SK-N-SH (cell line): ENCODE data around the gene POMZP3.
"Not testable (repeated sequence)": the region's sequence is repeated elsewhere in the genome, so short reads cannot be mapped to it uniquely, and the experiment has no call there.

Experiments
- EZH2phosphoT487 ChIP-seq: fragments of 200-600 bp; sonication (generic); IDR thresholded peaks from 2 replicates; pipeline ENCODE4 v1.6.1; 2017; ENCODE audit warnings: low read depth, mixed run types, mild to moderate bottlenecking, antibody characterized with exemption, moderate library complexity, borderline replicate concordance
- MEF2A ChIP-seq: IDR thresholded peaks from 2 replicates; pipeline ENCODE4 v1.4.0; 2012; ENCODE audit warnings: low read depth, borderline replicate concordance
- NRF1 ChIP-seq: IDR thresholded peaks from 2 replicates; pipeline ENCODE4 v1.6.1; 2012; ENCODE audit warnings: low read depth, mild to moderate bottlenecking, low read length
- POLR2AphosphoS5 ChIP-seq: IDR thresholded peaks from 2 replicates; pipeline ENCODE4 v1.6.1; 2012; ENCODE audit warnings: low read depth, low read length
- RAD21 ChIP-seq: IDR thresholded peaks from 2 replicates; pipeline ENCODE4 v1.6.1; 2012; ENCODE audit warnings: mild to moderate bottlenecking, low read length
- SIN3A ChIP-seq: IDR thresholded peaks from 2 replicates; pipeline ENCODE4 v1.6.1; 2012; ENCODE audit warnings: low read depth, mild to moderate bottlenecking, low read length, moderate library complexity, borderline replicate concordance
- TEAD4 ChIP-seq: IDR thresholded peaks from 2 replicates; pipeline ENCODE4 v1.4.0; 2012; ENCODE audit warnings: mild to moderate bottlenecking, borderline replicate concordance; ENCODE audit not compliant: insufficient read depth
- TF ChIP-seq, protein P1 (sequence below): IDR thresholded peaks from 2 replicates; pipeline ENCODE4 v1.4.0; 2012; ENCODE audit warnings: low read depth, borderline replicate concordance
- TF ChIP-seq, protein P2 (sequence below): fragments of 200-600 bp; sonication (generic); IDR thresholded peaks from 2 replicates; pipeline ENCODE4 v1.6.1; 2017; ENCODE audit warnings: antibody characterized with exemption, mild to moderate bottlenecking, moderate library complexity

DNA sequence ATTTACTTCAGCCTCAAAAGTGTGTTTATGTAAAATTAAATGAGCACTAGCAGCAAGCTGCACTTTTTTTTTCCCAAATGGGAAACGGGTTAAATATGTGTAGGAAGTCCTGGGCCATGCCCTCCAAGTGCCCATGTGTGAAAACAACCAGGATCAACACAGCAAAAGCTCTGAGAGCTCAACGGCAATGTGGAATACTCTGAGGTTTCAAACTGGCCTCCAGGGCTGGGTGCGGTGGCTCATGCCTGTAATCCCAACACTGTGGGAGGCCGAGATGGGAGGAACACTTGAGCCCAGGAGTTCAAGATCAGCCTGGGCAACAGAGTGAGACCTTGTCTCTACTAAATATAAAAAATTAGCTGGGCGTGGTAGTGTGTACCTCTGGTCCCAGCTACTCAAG is 15.5 kb upstream of the POMZP3 start:
- not testable (repeated sequence) for TF ChIP-seq POLR2AphosphoS5, EZH2phosphoT487, MEF2A, NRF1, SIN3A, TEAD4, RAD21
- TF ChIP-seq, protein P1, sequence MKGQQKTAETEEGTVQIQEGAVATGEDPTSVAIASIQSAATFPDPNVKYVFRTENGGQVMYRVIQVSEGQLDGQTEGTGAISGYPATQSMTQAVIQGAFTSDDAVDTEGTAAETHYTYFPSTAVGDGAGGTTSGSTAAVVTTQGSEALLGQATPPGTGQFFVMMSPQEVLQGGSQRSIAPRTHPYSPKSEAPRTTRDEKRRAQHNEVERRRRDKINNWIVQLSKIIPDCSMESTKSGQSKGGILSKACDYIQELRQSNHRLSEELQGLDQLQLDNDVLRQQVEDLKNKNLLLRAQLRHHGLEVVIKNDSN: not testable (repeated sequence)
- TF ChIP-seq, protein P2, sequence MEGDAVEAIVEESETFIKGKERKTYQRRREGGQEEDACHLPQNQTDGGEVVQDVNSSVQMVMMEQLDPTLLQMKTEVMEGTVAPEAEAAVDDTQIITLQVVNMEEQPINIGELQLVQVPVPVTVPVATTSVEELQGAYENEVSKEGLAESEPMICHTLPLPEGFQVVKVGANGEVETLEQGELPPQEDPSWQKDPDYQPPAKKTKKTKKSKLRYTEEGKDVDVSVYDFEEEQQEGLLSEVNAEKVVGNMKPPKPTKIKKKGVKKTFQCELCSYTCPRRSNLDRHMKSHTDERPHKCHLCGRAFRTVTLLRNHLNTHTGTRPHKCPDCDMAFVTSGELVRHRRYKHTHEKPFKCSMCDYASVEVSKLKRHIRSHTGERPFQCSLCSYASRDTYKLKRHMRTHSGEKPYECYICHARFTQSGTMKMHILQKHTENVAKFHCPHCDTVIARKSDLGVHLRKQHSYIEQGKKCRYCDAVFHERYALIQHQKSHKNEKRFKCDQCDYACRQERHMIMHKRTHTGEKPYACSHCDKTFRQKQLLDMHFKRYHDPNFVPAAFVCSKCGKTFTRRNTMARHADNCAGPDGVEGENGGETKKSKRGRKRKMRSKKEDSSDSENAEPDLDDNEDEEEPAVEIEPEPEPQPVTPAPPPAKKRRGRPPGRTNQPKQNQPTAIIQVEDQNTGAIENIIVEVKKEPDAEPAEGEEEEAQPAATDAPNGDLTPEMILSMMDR: not testable (repeated sequence)
